ENCODE measurements around the gene BOD1. TPM values are rescaled to one million over a fixed set of nuclear protein-coding genes. Genes with fewer than 3 reads are reported as not detected.

The BOD1 gene
- total RNA-seq, 3 donors from 2014 or later, result 22.1 to 38.3 (median 25.9) TPM

GRCh38 chr5:173620784-173621183, 4.3 kb upstream of the BOD1 start:
- DNase-seq (no peak), ATAC-seq (no peak)
- H3K9me3 ChIP-seq, result no peaks in the 10 kb centered on the region
- H3K4me3 ChIP-seq, result no peak overlapping the region
- H3K4me1 ChIP-seq (ENCODE audit: low read depth), result peaks cover under 1% of the 10 kb centered on the region
- H3K36me3 ChIP-seq (ENCODE audit: low read depth), result no peaks in the 10 kb centered on the region
- TF ChIP-seq CTCF (IDR thresholded peaks at IDR 0.05), result no peak
- intact Hi-C loops (cut with DNase I, micrococcal nuclease), result no loop called here

GRCh38 chr5:173618927-173619519, 2.6 kb upstream of the BOD1 start:
- H3K36me3 ChIP-seq (ENCODE audit: low read depth), result no peaks in the 10 kb centered on the region
- intact Hi-C loops (cut with DNase I, micrococcal nuclease), result loop anchor here (2.0 to 10.0 kb wide), 4 partner anchors 268 to 696 kb away; partner anchors contain the start of gene CPEB4 (in 1 of the 2)
- no peaks in the 10 kb centered on the region for H3K9me3 ChIP-seq
- ATAC-seq (no peak), DNase-seq (peak in 1 of 3 donors; percentile 76)
- no peak overlapping the region for H3K4me3 ChIP-seq
- peaks cover 13% of the 10 kb centered on the region for H3K4me1 ChIP-seq (ENCODE audit: low read depth)
- TF ChIP-seq CTCF (IDR thresholded peaks at IDR 0.05), result peak; percentile 27

GRCh38 chr5:173615884-173616576, 420 bp downstream of the BOD1 start:
- Histone ChIP-seq H3K4me1 (ENCODE audit: low read depth) (peaks cover 13% of the 10 kb centered on the region), H3K36me3 (ENCODE audit: low read depth) (no peaks in the 10 kb centered on the region), H3K9me3 (no peaks in the 10 kb centered on the region), H3K4me3 (peak overlapping the region; percentile 95)
- DNase-seq, result peak; percentile 71 to 80 (median 80)
- intact Hi-C loops (cut with DNase I, micrococcal nuclease), result loop anchor here (5.0 to 10.0 kb wide), 3 partner anchors 271 to 699 kb away; partner anchors contain the start of gene CPEB4 (in 1 of the 2)
- peak; percentile 57 for TF ChIP-seq CTCF (IDR thresholded peaks at IDR 0.05)
- ATAC-seq, result peak; percentile 79

DNA sequence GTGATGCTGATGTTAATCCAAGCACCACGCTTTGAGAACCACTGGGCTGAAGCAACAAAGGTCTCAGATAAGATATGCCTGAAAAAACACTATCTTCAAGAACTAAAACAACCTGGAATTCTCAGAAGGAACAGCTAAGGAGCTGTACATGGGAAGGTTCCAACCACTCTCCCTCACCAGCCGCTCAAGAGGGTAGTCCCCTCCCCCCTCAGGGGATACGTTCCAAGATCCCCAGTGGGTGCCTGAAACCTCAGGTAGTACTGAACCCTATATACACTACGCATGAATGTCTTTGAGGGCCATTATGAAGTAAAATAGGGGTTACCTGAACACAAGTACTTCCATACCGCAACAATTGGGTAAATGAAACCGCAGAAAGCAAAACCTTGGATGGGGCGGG, 1.9 kb downstream of the BOD1 start:
- H3K4me3 ChIP-seq, result no peak overlapping the region
- TF ChIP-seq CTCF (IDR thresholded peaks at IDR 0.05), result no peak
- intact Hi-C loops (cut with DNase I, micrococcal nuclease), result loop anchor here in 1 of 2 donors (10.0 kb wide), 1 partner anchor 700 kb away; no protein-coding TSS in a partner anchor
- DNase-seq (no peak), ATAC-seq (no peak)
- H3K36me3 ChIP-seq (ENCODE audit: low read depth), result no peaks in the 10 kb centered on the region
- H3K4me1 ChIP-seq (ENCODE audit: low read depth), result peaks cover 13% of the 10 kb centered on the region
- H3K9me3 ChIP-seq, result no peaks in the 10 kb centered on the region

DNA sequence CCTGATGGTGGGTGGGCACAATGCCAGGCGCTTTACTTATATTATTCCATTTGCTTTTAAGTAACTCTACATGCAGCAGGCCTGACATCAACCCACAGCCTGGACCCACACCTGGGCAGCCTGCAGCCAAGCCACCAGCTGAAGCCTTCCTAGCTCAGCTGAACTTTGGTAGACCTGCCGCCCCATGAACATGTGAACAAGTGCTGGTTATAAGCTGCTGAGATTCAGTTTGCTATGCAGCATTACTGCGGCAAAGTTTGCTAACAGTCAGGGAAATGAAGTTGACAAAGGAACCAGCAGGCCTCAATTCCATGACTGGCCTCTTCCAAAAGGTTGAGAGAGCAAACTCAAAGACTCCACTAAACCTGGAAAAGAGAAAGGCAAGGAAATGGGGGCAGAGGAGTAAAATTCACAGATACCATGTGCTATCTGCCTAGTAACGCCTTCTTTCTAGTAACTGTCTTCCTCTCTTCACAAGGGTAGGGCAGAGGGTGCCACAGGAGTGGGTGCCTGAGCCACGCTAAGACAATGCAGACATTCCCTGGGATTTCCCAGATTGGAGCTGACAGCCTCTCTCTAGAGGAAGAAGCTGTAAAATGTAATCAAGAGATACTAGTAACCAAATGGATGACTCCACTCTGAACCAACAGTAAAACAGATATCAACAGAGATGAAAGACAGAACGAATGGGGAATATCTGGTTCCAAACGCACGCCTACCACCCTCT, 2.9 kb downstream of the BOD1 start:
- peaks cover 13% of the 10 kb centered on the region for H3K4me1 ChIP-seq (ENCODE audit: low read depth)
- no peaks in the 10 kb centered on the region for H3K36me3 ChIP-seq (ENCODE audit: low read depth)
- H3K9me3 ChIP-seq, result no peaks in the 10 kb centered on the region
- no peak overlapping the region for H3K4me3 ChIP-seq
- TF ChIP-seq CTCF (IDR thresholded peaks at IDR 0.05), result no peak
- no peak for ATAC-seq
- intact Hi-C loops (cut with DNase I, micrococcal nuclease), result loop anchor here in 1 of 2 donors (10.0 kb wide), 1 partner anchor 701 kb away; no protein-coding TSS in a partner anchor
- no peak for DNase-seq

Data from mucosa of descending colon (tissue), 3 donors.